Psoas muscle (tissue), 8 donors: ENCODE data around the gene TMEM243. TPM values are rescaled to one million over a fixed set of nuclear protein-coding genes. Genes with fewer than 3 reads are reported as not detected.

Source experiments
- ATAC-seq, 4 donors: fragments of 200-7000 bp; cut with Tn5 transposase; one replicate each; pipeline ENCODE4 v1.9.1; 2020; ENCODE audit warnings: moderate library complexity in 3 of 4, mild to moderate bottlenecking in 2 of 4
- DNase-seq, 2 donors: peaks; one replicate each; pipeline ENCODE4 v3.0.0-alpha.2; 2020
- H3K27ac ChIP-seq: fragments of 200-600 bp; one replicate; pipeline ENCODE4 v1.8.0; 2022
- H3K27me3 ChIP-seq, 3 donors: fragments of 200-600 bp in 1 of 3; one replicate each; pipeline versions ENCODE4 v1.6.1 to v1.8.0; 2013 to 2022; ENCODE audit warnings: low read length in 2 of 3, mild to moderate bottlenecking in 2 of 3, moderate library complexity in 1 of 3; ENCODE audit not compliant: insufficient read depth in 3 of 3
- H3K36me3 ChIP-seq, 2 donors: fragments of 200-600 bp in 1 of 2; one replicate each; pipeline versions ENCODE4 v1.6.1 to v1.8.0; 2013 to 2022; ENCODE audit warnings: low read depth in 1 of 2, mild to moderate bottlenecking in 1 of 2, moderate library complexity in 1 of 2; ENCODE audit not compliant: insufficient read depth in 1 of 2
- H3K4me1 ChIP-seq: fragments of 200-600 bp; one replicate; pipeline ENCODE4 v1.8.0; 2022
- H3K4me3 ChIP-seq: fragments of 200-600 bp; one replicate; pipeline ENCODE4 v1.8.0; 2022; ENCODE audit warnings: mild to moderate bottlenecking
- H3K9me3 ChIP-seq: fragments of 200-600 bp; one replicate; pipeline ENCODE4 v1.8.0; 2022
- CTCF ChIP-seq: fragments of 200-600 bp; IDR thresholded peaks from one replicate; pipeline ENCODE4 v1.8.0; 2022; ENCODE audit warnings: antibody characterized with exemption
- WGBS, 3 donors: extraction: QIAGEN DNeasy Blood & Tissue Kit; methylation state at CpG; one replicate each; pipeline versions ENCODE4 v1.1.6 to v1.1.7; 2013; 5-methylcytosine and 5-hydroxymethylcytosine counted together
- intact Hi-C, 2 donors: fragments of 100-400 bp; cut with DNase I; formaldehyde crosslinking; loops; one replicate each; pipeline versions ENCODE4 v1.11.0 to v1.14.2; 2022
- polyA plus RNA-seq, 3 donors: library from polyadenylated mRNA; stranded (reverse); fragments of 200-250 nt; gene quantifications; one replicate each; pipeline ENCODE4 v1.2.3, GENCODE V29; 2013
- total RNA-seq, 4 donors: library from RNA; stranded (reverse); fragmentation: NEBNext Ultra II Directional in 2 of 4; extraction: Animal tissue kit (Norgen Biotek cat#: 25700) in 2 of 4; gene quantifications; one replicate each; pipeline versions ENCODE4 v1.2.1 to v1.2.4, GENCODE V29; 2021 to 2023
- donor health status: healthy with polysubstance abuse.
- donor health status: DM: no; HTN: no; CAD: no; lungs with moderate emphysema.
- donor health status: Bipolar disorder and iron deficiency.
- donor health status: healthy.
- donor health status: DM: yes; HTN: yes; CAD: no.
- donor health status: DM: no; HTN: no; CAD: no.
- donor health status: DM: no; HTN: no; CAD: no.
- donor health status: DM: yes; HTN: yes; CAD: no.

TMEM243 gene
- total and polyA plus RNA-seq, 7 donors = 2.3 to 3.6 (median 2.6) TPM

- no peak overlapping the region for H3K4me3 ChIP-seq
- no peaks in the 10 kb centered on the region for H3K9me3 ChIP-seq
- no peak for DNase-seq
- intact Hi-C loops = loop anchor here in 1 of 2 donors (10.0 kb wide), 1 partner anchor 244 kb away; no protein-coding TSS in a partner anchor
- no peaks in the 10 kb centered on the region for H3K27me3 ChIP-seq
- H3K36me3 ChIP-seq = peaks cover 24 to 100% of the 10 kb centered on the region in 2 donors
- WGBS, 3 donors = 89 to 90% (median 89%) methylated on average over 3 of the region's 3 CpGs
- H3K27ac ChIP-seq = no peak overlapping the region
- H3K4me1 ChIP-seq = no peaks in the 10 kb centered on the region
- no peak for TF ChIP-seq CTCF
- ATAC-seq = no peak
Measured at GRCh38 chr7:87190783-87191182, 28.7 kb downstream of the TMEM243 start.

- WGBS, 3 donors = 94 to 97% (median 96%) methylated on average over 2 of the region's 2 CpGs
- Histone ChIP-seq H3K27me3 (no peaks in the 10 kb centered on the region), H3K4me1 (no peaks in the 10 kb centered on the region), H3K27ac (no peak overlapping the region), H3K4me3 (no peak overlapping the region), H3K9me3 (no peaks in the 10 kb centered on the region), H3K36me3 (peaks cover 13 to 100% of the 10 kb centered on the region in 2 donors)
- intact Hi-C loops = no loop called here
- DNase-seq (no peak), ATAC-seq (no peak)
- TF ChIP-seq CTCF = no peak
Measured at GRCh38 chr7:87188930-87189329, 30.6 kb downstream of the TMEM243 start.

GRCh38 chr7:87187120-87187519 is 32.4 kb downstream of the TMEM243 start:
- Histone ChIP-seq H3K4me3 (no peak overlapping the region), H3K27me3 (no peaks in the 10 kb centered on the region), H3K9me3 (no peaks in the 10 kb centered on the region), H3K27ac (no peak overlapping the region), H3K36me3 (peaks cover 9 to 100% of the 10 kb centered on the region in 2 donors), H3K4me1 (no peaks in the 10 kb centered on the region)
- 94 to 100% (median 96%) methylated on average over 2 of the region's 2 CpGs for WGBS, 3 donors
- intact Hi-C loops = no loop called here
- ATAC-seq = no peak
- TF ChIP-seq CTCF = no peak
- DNase-seq = no peak

- Histone ChIP-seq H3K9me3 (no peaks in the 10 kb centered on the region), H3K4me1 (no peaks in the 10 kb centered on the region), H3K27me3 (no peaks in the 10 kb centered on the region), H3K4me3 (no peak overlapping the region), H3K36me3 (peaks cover 6 to 100% of the 10 kb centered on the region in 2 donors), H3K27ac (no peak overlapping the region)
- TF ChIP-seq CTCF = no peak
- WGBS, 3 donors = 93 to 96% (median 96%) methylated on average over 3 of the region's 3 CpGs
- DNase-seq (no peak), ATAC-seq (no peak)
- intact Hi-C loops = no loop called here
Measured at GRCh38 chr7:87179180-87179579, 40.4 kb downstream of the TMEM243 start.

GRCh38 chr7:87178320-87178719 is 41.2 kb downstream of the TMEM243 start:
- H3K4me1 ChIP-seq = no peaks in the 10 kb centered on the region
- H3K27ac ChIP-seq = no peak overlapping the region
- no peaks in the 10 kb centered on the region for H3K27me3 ChIP-seq
- WGBS, 3 donors = 94 to 95% (median 94%) methylated on average over 4 of the region's 4 CpGs
- TF ChIP-seq CTCF = no peak
- H3K36me3 ChIP-seq = peaks cover 9 to 100% of the 10 kb centered on the region in 2 donors
- no peak overlapping the region for H3K4me3 ChIP-seq
- intact Hi-C loops = no loop called here
- no peak for DNase-seq
- no peaks in the 10 kb centered on the region for H3K9me3 ChIP-seq
- no peak for ATAC-seq
